IMR-90 (cell line): ENCODE results near the gene LSM12. TPM values are rescaled to one million over a fixed set of nuclear protein-coding genes. Genes with fewer than 3 reads are reported as not detected.

Experiments
- CHD1 ChIP-seq: IDR thresholded peaks from 2 replicates; pipeline ENCODE4 v1.6.1; 2012; ENCODE audit warnings: low read depth, low read length, improper control_type of control experiment
- FOS ChIP-seq: fragments of 150-350 bp; IDR thresholded peaks from 2 replicates; pipeline ENCODE4 v1.6.1; 2016; ENCODE audit warnings: low read depth, low read length
- MXI1 ChIP-seq: IDR thresholded peaks from 2 replicates; pipeline ENCODE4 v1.6.1; 2012; ENCODE audit warnings: low read depth, mild to moderate bottlenecking, low read length, moderate library complexity, borderline replicate concordance
- POLR2A ChIP-seq: IDR thresholded peaks from 2 replicates; pipeline ENCODE4 v1.6.1; 2012; ENCODE audit warnings: mild to moderate bottlenecking, low read depth, low read length
- RCOR1 ChIP-seq: IDR thresholded peaks from 2 replicates; pipeline ENCODE4 v1.6.1; 2012; ENCODE audit warnings: mild to moderate bottlenecking, low read length, improper control_type of control experiment; ENCODE audit not compliant: insufficient replicate concordance
- polyA plus RNA-seq, 3 experiments: library from polyadenylated mRNA; depleted of rRNA; stranded (reverse); fragments of >200 nt; gene quantifications; 2 replicates each; pipeline ENCODE4 v1.2.3, GENCODE V29; 2012; ENCODE audit warnings: low replicate concordance in 1 of 3
- total RNA-seq: library from RNA; depleted of rRNA; stranded (reverse); fragments of >200 nt; gene quantifications from 2 replicates; pipeline ENCODE4 v1.2.3, GENCODE V29; 2012
- TF ChIP-seq, protein P1 (sequence below): conservative IDR thresholded peaks from 2 replicates; pipeline ENCODE4 v1.5.1; 2012; ENCODE audit warnings: mild to moderate bottlenecking, low read depth, low read length, improper control_type of control experiment

Gene LSM12
- total and polyA plus RNA-seq, 2 of the 4 experiments (the other 2 are of a cell fraction): 38.0 to 41.0 TPM

DNA sequence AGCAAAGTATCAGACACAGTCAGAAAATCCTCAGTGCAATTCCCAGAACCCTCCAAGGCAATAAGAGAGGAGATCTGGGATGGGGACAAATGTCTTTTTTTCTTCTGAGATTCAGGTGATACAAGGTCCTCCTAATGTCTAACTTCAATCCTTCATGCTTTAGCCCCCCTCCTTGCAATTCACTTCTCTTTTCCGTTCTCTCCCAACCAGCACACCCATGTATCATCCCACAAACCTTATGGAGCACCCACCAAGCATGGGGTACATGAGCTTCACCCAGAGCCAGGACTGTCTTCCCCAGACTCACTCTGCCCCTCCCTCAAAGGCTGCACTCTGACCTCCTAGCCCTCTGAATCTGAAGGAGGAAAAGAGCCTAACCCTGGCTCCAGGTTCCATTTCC lies 46.9 kb upstream of the LSM12 start (continued):
- TF ChIP-seq MXI1 (no peak), POLR2A (no peak), FOS (no peak), CHD1 (no peak), RCOR1 (no peak)
- TF ChIP-seq, protein P1, sequence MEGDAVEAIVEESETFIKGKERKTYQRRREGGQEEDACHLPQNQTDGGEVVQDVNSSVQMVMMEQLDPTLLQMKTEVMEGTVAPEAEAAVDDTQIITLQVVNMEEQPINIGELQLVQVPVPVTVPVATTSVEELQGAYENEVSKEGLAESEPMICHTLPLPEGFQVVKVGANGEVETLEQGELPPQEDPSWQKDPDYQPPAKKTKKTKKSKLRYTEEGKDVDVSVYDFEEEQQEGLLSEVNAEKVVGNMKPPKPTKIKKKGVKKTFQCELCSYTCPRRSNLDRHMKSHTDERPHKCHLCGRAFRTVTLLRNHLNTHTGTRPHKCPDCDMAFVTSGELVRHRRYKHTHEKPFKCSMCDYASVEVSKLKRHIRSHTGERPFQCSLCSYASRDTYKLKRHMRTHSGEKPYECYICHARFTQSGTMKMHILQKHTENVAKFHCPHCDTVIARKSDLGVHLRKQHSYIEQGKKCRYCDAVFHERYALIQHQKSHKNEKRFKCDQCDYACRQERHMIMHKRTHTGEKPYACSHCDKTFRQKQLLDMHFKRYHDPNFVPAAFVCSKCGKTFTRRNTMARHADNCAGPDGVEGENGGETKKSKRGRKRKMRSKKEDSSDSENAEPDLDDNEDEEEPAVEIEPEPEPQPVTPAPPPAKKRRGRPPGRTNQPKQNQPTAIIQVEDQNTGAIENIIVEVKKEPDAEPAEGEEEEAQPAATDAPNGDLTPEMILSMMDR: no peak
